ENCODE measurements around the gene NT5M.

GRCh38 chr17:17352836-17353624 lies 49.9 kb downstream of the NT5M start:
- TF ChIP-seq CTCF (IDR thresholded peaks at IDR 0.05) (no peak), POLR2A (IDR thresholded peaks at IDR 0.05) (no peak), POLR2AphosphoS5 (IDR thresholded peaks at IDR 0.05; ENCODE audit: insufficient read depth in 1 of 2, low read depth in 1 of 2) (no peak)
